Lung microvascular endothelial cell (primary cell): ENCODE results near the gene DCAF10. TPM values are rescaled to one million over a fixed set of nuclear protein-coding genes. Genes with fewer than 3 reads are reported as not detected.
"Not testable (repeated sequence)": the region's sequence is repeated elsewhere in the genome, so short reads cannot be mapped to it uniquely, and the experiment has no call there.

Experiments used
- DNase-seq, 2 donors: peaks; one replicate each; pipeline versions ENCODE4 v3.0.0 to v3.0.0-alpha.2; 2010; ENCODE audit warnings: low read depth in 2 of 2
- total RNA-seq: library from RNA; depleted of rRNA; stranded (reverse); fragments of >200 nt; gene quantifications from 2 replicates; pipeline ENCODE4 v1.2.1, GENCODE V29; 2014

Gene DCAF10
- total RNA-seq, 1 donor from 2014 or later = 12.1 TPM

- no peak for DNase-seq
Observed at GRCh38 chr9:37862530-37862929, 61.9 kb downstream of the DCAF10 start.

GRCh38 chr9:37870081-37870798 is 69.6 kb downstream of the DCAF10 start:
- DNase-seq = no peak

GRCh38 chr9:37870799-37871176 is 70.2 kb downstream of the DCAF10 start:
- DNase-seq = no peak

- no peak for DNase-seq
Observed at GRCh38 chr9:37873955-37874354, 73.4 kb downstream of the DCAF10 start.

- no peak for DNase-seq
Observed at GRCh38 chr9:37876376-37876775, 75.8 kb downstream of the DCAF10 start.

GRCh38 chr9:37880916-37881479 is 80.4 kb downstream of the DCAF10 start:
- DNase-seq = no peak

GRCh38 chr9:37887977-37888583 is 87.5 kb downstream of the DCAF10 start:
- not testable (repeated sequence) for DNase-seq

GRCh38 chr9:37889536-37889935 is 88.9 kb downstream of the DCAF10 start:
- DNase-seq = no peak

- not testable (repeated sequence) for DNase-seq
Observed at GRCh38 chr9:37891042-37891441, 90.4 kb downstream of the DCAF10 start.

GRCh38 chr9:37892063-37892462 is 91.5 kb downstream of the DCAF10 start:
- DNase-seq = no peak

- peak in 1 of 2 donors; percentile 75 for DNase-seq
Observed at GRCh38 chr9:37897665-37898064, 97.1 kb downstream of the DCAF10 start.

- DNase-seq = no peak
Observed at GRCh38 chr9:37899041-37899440, 98.4 kb downstream of the DCAF10 start.

GRCh38 chr9:37902131-37902530 is 101.5 kb downstream of the DCAF10 start:
- no peak for DNase-seq

GRCh38 chr9:37902796-37903646 is 102.4 kb downstream of the DCAF10 start:
- DNase-seq = peak; percentile 46 to 47

- peak; percentile 94 to 95 for DNase-seq
Observed at GRCh38 chr9:37903647-37904444, 103.2 kb downstream of the DCAF10 start, which contains the start of gene SLC25A51. TSS of gene SLC25A51 (minus strand) at chr9:37904127. CDS start at chr9:37888550, 15,577 bp downstream.

GRCh38 chr9:37904445-37905130 is 104.0 kb downstream of the DCAF10 start:
- peak in 1 of 2 donors; percentile 49 for DNase-seq

GRCh38 chr9:37905131-37905505 is 104.5 kb downstream of the DCAF10 start:
- no peak for DNase-seq

- no peak for DNase-seq
Observed at GRCh38 chr9:37905776-37906175, 105.2 kb downstream of the DCAF10 start.

- no peak for DNase-seq
Observed at GRCh38 chr9:37906312-37907239, 106.0 kb downstream of the DCAF10 start.
